HepG2 (cell line): ENCODE data around the gene MB. TPM values are rescaled to one million over a fixed set of nuclear protein-coding genes. Genes with fewer than 3 reads are reported as not detected.
A peak's percentile ranks its signal among the peaks of the same experiment; 100 is the strongest.

ENCODE experiments used
- ATAC-seq: fragments of 200-7000 bp; cut with Tn5 transposase; 3 replicates; pipeline ENCODE4 v1.9.1; 2020; ENCODE audit warnings: mild to moderate bottlenecking, moderate library complexity
- BruUV-seq: library from RNA; stranded (reverse); fragments of 400-500 nt; replicated peaks from 2 replicates; lab custom pipeline; 2021; lab: Mats Ljungman, UMichigan
- CTCF ChIA-PET: fragments of 300-600 bp; formaldehyde crosslinking; extraction: SDS; loops from one replicate; lab custom pipeline; 2021; ENCODE audit warnings: low total read pairs, inconsistent platforms, low intra/inter-chr PET ratio; lab: Yijun Ruan, JAX
- POLR2A ChIA-PET: fragments of 350-600 bp; sonication (Branson Sonifier 250); formaldehyde crosslinking; loops from one replicate; lab custom pipeline; 2020; ENCODE audit warnings: antibody characterized with exemption, inconsistent platforms; lab: Yijun Ruan, JAX
- DNase-seq: peaks from one replicate; pipeline ENCODE4 v3.0.0-alpha.2; 2015; ENCODE audit warnings: low spot score
- FAIRE-seq: peaks from 3 replicates; lab custom pipeline; 2011; peaks lifted over from hg19 to GRCh38; lab: Jason Lieb, UNC
- H2AFZ ChIP-seq: one replicate; pipeline ENCODE4 v1.6.1; 2011; ENCODE audit warnings: low read length, inconsistent platforms
- H3K27ac ChIP-seq: fragments of 300-600 bp; 3 replicates; pipeline ENCODE4 v1.8.0; 2011; ENCODE audit warnings: mixed run types, mild to moderate bottlenecking, mixed read lengths, low read length, inconsistent platforms; ENCODE audit not compliant: insufficient read depth; ENCODE audit errors: extremely low read length
- H3K27me3 ChIP-seq, 2 experiments: fragments of 200-600 bp in 1 of 2; 2 replicates in 1 of 2; 3 replicates in 1 of 2; pipeline versions ENCODE4 v1.6.0 to v1.8.0; 2011; ENCODE audit warnings: low read length in 2 of 2, mild to moderate bottlenecking in 2 of 2, moderate library complexity in 2 of 2, inconsistent platforms in 1 of 2; ENCODE audit not compliant: insufficient read depth in 2 of 2, control insufficient read depth in 1 of 2
- H3K36me3 ChIP-seq, 2 experiments: fragments of 200-600 bp in 1 of 2; replicated peaks in 1 of 2; 2 replicates in 1 of 2; 3 replicates in 1 of 2; pipeline versions ENCODE4 v1.5.1 to v1.8.0; 2011; ENCODE audit warnings: low read length in 2 of 2, inconsistent platforms in 1 of 2; ENCODE audit not compliant: insufficient read depth in 2 of 2, control insufficient read depth in 1 of 2
- H3K4me1 ChIP-seq: 2 replicates; pipeline ENCODE4 v1.5.1; 2012; ENCODE audit warnings: low read length, inconsistent platforms; ENCODE audit not compliant: insufficient read depth
- H3K4me2 ChIP-seq: 2 replicates; pipeline ENCODE4 v1.6.0; 2011; ENCODE audit warnings: low read depth, low read length, inconsistent platforms
- H3K4me3 ChIP-seq, 3 experiments: fragments of 200-600 bp in 1 of 3; sonication (generic), shearing (Covaris generic) in 1 of 3; replicated peaks in 1 of 3; 2 replicates each; pipeline ENCODE4 v1.5.1; 2011 to 2016; ENCODE audit warnings: low read length in 3 of 3, inconsistent platforms in 2 of 3, low read depth in 2 of 3, mild to moderate bottlenecking in 2 of 3, control low read depth in 1 of 3, mixed read lengths in 1 of 3; ENCODE audit not compliant: insufficient read depth in 1 of 3
- H3K79me2 ChIP-seq: one replicate; pipeline ENCODE4 v1.6.1; 2011; ENCODE audit warnings: low read length, inconsistent platforms; ENCODE audit not compliant: insufficient read depth
- H3K9ac ChIP-seq: 2 replicates; pipeline ENCODE4 v1.6.0; 2011; ENCODE audit warnings: mild to moderate bottlenecking, low read depth, low read length, inconsistent platforms; ENCODE audit not compliant: insufficient read depth
- H3K9me3 ChIP-seq: 2 replicates; pipeline ENCODE4 v1.5.1; 2012; ENCODE audit warnings: mild to moderate bottlenecking, low read length
- H4K20me1 ChIP-seq: 2 replicates; pipeline ENCODE4 v1.6.0; 2011; ENCODE audit warnings: inconsistent platforms, mild to moderate bottlenecking, low read length, moderate library complexity; ENCODE audit not compliant: insufficient read depth
- CBX1 ChIP-seq: IDR thresholded peaks from one replicate; pipeline ENCODE4 v1.6.1; 2016; ENCODE audit warnings: antibody characterized with exemption, low read depth
- CHCHD3 ChIP-seq: sonication (generic); formaldehyde crosslinking; IDR thresholded peaks from 2 replicates; pipeline ENCODE4 v1.8.0; 2022; ENCODE audit warnings: mild to moderate bottlenecking, missing genetic modification reagents, moderate library complexity
- DBP ChIP-seq: sonication (generic); formaldehyde crosslinking; IDR thresholded peaks from 2 replicates; pipeline ENCODE4 v1.4.0; 2020; ENCODE audit warnings: missing genetic modification reagents; ENCODE audit errors: not compliant biosample characterization
- GATA4 ChIP-seq: sonication (generic); IDR thresholded peaks from 2 replicates; pipeline ENCODE4 v1.6.1; 2016; ENCODE audit warnings: antibody characterized with exemption, low read depth, borderline replicate concordance
- HDAC1 ChIP-seq: sonication (generic); formaldehyde crosslinking; IDR thresholded peaks from 2 replicates; pipeline ENCODE4 v1.5.1; 2020; ENCODE audit warnings: mild to moderate bottlenecking, missing genetic modification reagents
- MTA3 ChIP-seq: sonication (generic); formaldehyde crosslinking; IDR thresholded peaks from 2 replicates; pipeline ENCODE4 v1.4.0; 2020; ENCODE audit warnings: missing genetic modification reagents
- NR1H2 ChIP-seq: sonication (generic); formaldehyde crosslinking; IDR thresholded peaks from 2 replicates; pipeline ENCODE4 v1.8.1; 2022; ENCODE audit warnings: low read depth, missing genetic modification reagents, borderline replicate concordance
- NRL ChIP-seq: sonication (generic); formaldehyde crosslinking; IDR thresholded peaks from 2 replicates; pipeline ENCODE4 v1.5.0; 2020; ENCODE audit warnings: missing genetic modification reagents, mild to moderate bottlenecking, moderate library complexity, borderline replicate concordance
- PPARG ChIP-seq: conservative IDR thresholded peaks from 2 replicates; pipeline ENCODE4 v1.6.1; 2016; ENCODE audit warnings: missing biosample characterization, missing genetic modification reagents
- RCOR2 ChIP-seq: IDR thresholded peaks from 2 replicates; pipeline ENCODE4 v1.6.1; 2016; ENCODE audit warnings: missing biosample characterization, missing genetic modification reagents
- SP2 ChIP-seq: sonication (generic); formaldehyde crosslinking; IDR thresholded peaks from 2 replicates; pipeline ENCODE4 v1.5.1; 2020; ENCODE audit warnings: mild to moderate bottlenecking, missing genetic modification reagents
- SUZ12 ChIP-seq: fragments of 150-350 bp; IDR thresholded peaks from 2 replicates; pipeline ENCODE4 v1.6.1; 2014; ENCODE audit warnings: low read depth, low read length
- TOE1 ChIP-seq: sonication (generic); formaldehyde crosslinking; IDR thresholded peaks from 2 replicates; pipeline ENCODE4 v1.4.0; 2020; ENCODE audit warnings: mild to moderate bottlenecking, missing genetic modification reagents
- ZBTB7B ChIP-seq: sonication (generic); formaldehyde crosslinking; IDR thresholded peaks from 2 replicates; pipeline ENCODE4 v1.4.0; 2020; ENCODE audit warnings: missing genetic modification reagents
- ZNF292 ChIP-seq: sonication (generic); formaldehyde crosslinking; IDR thresholded peaks from 2 replicates; pipeline ENCODE4 v1.8.1; 2022; ENCODE audit warnings: mild to moderate bottlenecking, low read depth, missing genetic modification reagents, borderline replicate concordance
- ZNF468 ChIP-seq: sonication (generic); formaldehyde crosslinking; IDR thresholded peaks from 2 replicates; pipeline ENCODE4 v1.8.0; 2022; ENCODE audit warnings: mild to moderate bottlenecking, moderate library complexity, missing genetic modification reagents
- ZNF768 ChIP-seq: sonication (generic); formaldehyde crosslinking; IDR thresholded peaks from 2 replicates; pipeline ENCODE4 v1.4.0; 2020; ENCODE audit warnings: missing genetic modification reagents
- WGBS: methylation state at CpG from one replicate; pipeline ENCODE4 v1.1.6; 2017; ENCODE audit warnings: low lambda C conversion rate; 5-methylcytosine and 5-hydroxymethylcytosine counted together
- in situ Hi-C: cut with HindIII; loops from 2 replicates; pipeline ENCODE4 v1.10.0; 2017; ENCODE audit warnings: low pct_unique_long_range_greater_than_20kb; ENCODE audit not compliant: extremely low pct_ligation_motif_present
- intact Hi-C: fragments of 100-400 bp; cut with micrococcal nuclease; formaldehyde crosslinking; loops from one replicate; pipeline ENCODE4 v1.10.0; 2022; ENCODE audit not compliant: unreplicated experiment
- polyA plus RNA-seq, 8 experiments: library from polyadenylated mRNA; depleted of rRNA in 3 of 8; stranded (reverse) in 7 of 8; unstranded in 1 of 8; fragments of >200 nt; fragmentation: Illumina TruSeq in 4 of 8; extraction: Trizol in 4 of 8; gene quantifications; 2 replicates each; pipeline versions ENCODE4 v1.2.1 to v1.2.3, GENCODE V29; 2011 to 2016; ENCODE audit warnings: low read depth in 4 of 8, missing spikeins in 1 of 8, mixed read lengths in 1 of 8; ENCODE audit not compliant: insufficient read depth in 1 of 8
- total RNA-seq, 5 experiments: library from RNA; depleted of rRNA; stranded (reverse); fragments of >200 nt; fragmentation: Illumina TruSeq; extraction: Trizol; gene quantifications; 2 replicates each; pipeline ENCODE4 v1.2.3, GENCODE V29; 2016; ENCODE audit warnings: low read depth in 1 of 5
- TF ChIP-seq, protein P1 (sequence below): sonication (generic); formaldehyde crosslinking; IDR thresholded peaks from 2 replicates; pipeline ENCODE4 v1.4.0; 2020; ENCODE audit warnings: mild to moderate bottlenecking, missing genetic modification reagents

Gene MB
- total and polyA plus RNA-seq, 2 of the 13 experiments (the other 11 are each of a cell fraction or from before 2014, with no cell fraction given), result 0.07 TPM; not detected in 1

GRCh38 chr22:35614404-35614803 lies 2.7 kb downstream of the MB start:
- no peak for FAIRE-seq
- H3K9ac ChIP-seq, result no peak overlapping the region
- no TSS peak for BruUV-seq
- H3K36me3 ChIP-seq, result no peaks in the 10 kb centered on the region
- H3K27me3 ChIP-seq, result peaks cover 0 to 9% of the 10 kb centered on the region in 2 experiments; a peak in 2 of 5 replicates
- H4K20me1 ChIP-seq, result no peaks in the 10 kb centered on the region
- peaks cover 50% of the 10 kb centered on the region for H3K4me1 ChIP-seq
- in situ Hi-C loops (no loop called here), intact Hi-C loops (no loop called here)
- no peak for ATAC-seq
- no peaks in the 10 kb centered on the region for H3K9me3 ChIP-seq
- DNase-seq, result no peak
- no peak overlapping the region for H3K4me3 ChIP-seq
- H3K79me2 ChIP-seq, result no peaks in the 10 kb centered on the region
- ChIA-PET POLR2A (no interaction called here), CTCF (no interaction called here)
- no peak overlapping the region for H3K27ac ChIP-seq
- H2AFZ ChIP-seq, result no peak overlapping the region
- TF ChIP-seq CHCHD3 (CRISPR knock-in tag) (no peak), ZNF768 (peak; percentile 69; the same call in 1 of the 2 replicates)
- 84% methylated on average over 2 of the region's 2 CpGs for WGBS
- no peak overlapping the region; the same call in 1 of the 2 replicates for H3K4me2 ChIP-seq

GRCh38 chr22:35612903-35613302 lies 4.2 kb downstream of the MB start:
- ChIA-PET POLR2A (no interaction called here), CTCF (no interaction called here)
- no peaks in the 10 kb centered on the region for H4K20me1 ChIP-seq
- in situ Hi-C loops (no loop called here), intact Hi-C loops (no loop called here)
- H3K79me2 ChIP-seq, result no peaks in the 10 kb centered on the region
- H3K9me3 ChIP-seq, result no peaks in the 10 kb centered on the region
- peaks cover 0 to 11% of the 10 kb centered on the region in 2 experiments; a peak in 2 of 5 replicates for H3K27me3 ChIP-seq
- FAIRE-seq (no peak), ATAC-seq (peak; percentile 55), DNase-seq (no peak)
- no TSS peak for BruUV-seq
- peak overlapping the region; percentile 84 for H3K4me2 ChIP-seq
- H2AFZ ChIP-seq, result no peak overlapping the region
- no peaks in the 10 kb centered on the region for H3K36me3 ChIP-seq
- H3K27ac ChIP-seq, result no peak overlapping the region
- peak overlapping the region in 2 of 3 experiments; percentile 23 to 53; a peak in 3 of 6 replicates for H3K4me3 ChIP-seq
- peaks cover 50% of the 10 kb centered on the region for H3K4me1 ChIP-seq
- 0% methylated on average over 10 of the region's 12 CpGs for WGBS
- no peak overlapping the region for H3K9ac ChIP-seq
- TF ChIP-seq CBX1, result no peak
- no peak for TF ChIP-seq GATA4
- no peak for TF ChIP-seq NRL (CRISPR knock-in tag)
- TF ChIP-seq RCOR2 (CRISPR knock-in tag), result no peak
- no peak for TF ChIP-seq SP2 (CRISPR knock-in tag)
- TF ChIP-seq HDAC1 (CRISPR knock-in tag), result no peak
- TF ChIP-seq, protein P1, sequence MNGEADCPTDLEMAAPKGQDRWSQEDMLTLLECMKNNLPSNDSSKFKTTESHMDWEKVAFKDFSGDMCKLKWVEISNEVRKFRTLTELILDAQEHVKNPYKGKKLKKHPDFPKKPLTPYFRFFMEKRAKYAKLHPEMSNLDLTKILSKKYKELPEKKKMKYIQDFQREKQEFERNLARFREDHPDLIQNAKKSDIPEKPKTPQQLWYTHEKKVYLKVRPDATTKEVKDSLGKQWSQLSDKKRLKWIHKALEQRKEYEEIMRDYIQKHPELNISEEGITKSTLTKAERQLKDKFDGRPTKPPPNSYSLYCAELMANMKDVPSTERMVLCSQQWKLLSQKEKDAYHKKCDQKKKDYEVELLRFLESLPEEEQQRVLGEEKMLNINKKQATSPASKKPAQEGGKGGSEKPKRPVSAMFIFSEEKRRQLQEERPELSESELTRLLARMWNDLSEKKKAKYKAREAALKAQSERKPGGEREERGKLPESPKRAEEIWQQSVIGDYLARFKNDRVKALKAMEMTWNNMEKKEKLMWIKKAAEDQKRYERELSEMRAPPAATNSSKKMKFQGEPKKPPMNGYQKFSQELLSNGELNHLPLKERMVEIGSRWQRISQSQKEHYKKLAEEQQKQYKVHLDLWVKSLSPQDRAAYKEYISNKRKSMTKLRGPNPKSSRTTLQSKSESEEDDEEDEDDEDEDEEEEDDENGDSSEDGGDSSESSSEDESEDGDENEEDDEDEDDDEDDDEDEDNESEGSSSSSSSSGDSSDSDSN (CRISPR knock-in tag), result no peak
- TF ChIP-seq SUZ12, result no peak
- TF ChIP-seq ZNF468 (CRISPR knock-in tag), result no peak
- TF ChIP-seq DBP (CRISPR knock-in tag), result no peak
- no peak for TF ChIP-seq NR1H2 (CRISPR knock-in tag)
- TF ChIP-seq TOE1 (CRISPR knock-in tag), result no peak
- no peak for TF ChIP-seq MTA3 (CRISPR knock-in tag)
- TF ChIP-seq PPARG (CRISPR knock-in tag), result 0 out of 2 replicates have a peak, but pooled peaks have one; percentile 33
- 0 out of 2 replicates have a peak, but pooled peaks have one; percentile 19 for TF ChIP-seq ZBTB7B (CRISPR knock-in tag)
- peak; percentile 73; the same call in 1 of the 2 replicates for TF ChIP-seq ZNF292 (CRISPR knock-in tag)
